ENCODE measurements around the gene MYH11. TPM values are rescaled to one million over a fixed set of nuclear protein-coding genes. Genes with fewer than 3 reads are reported as not detected.

MYH11 gene
- total RNA-seq, 1 donor from 2014 or later = 0.31 TPM

- no peak for DNase-seq (ENCODE audit: low spot score, unreplicated experiment)
- H3K4me3 Mint-ChIP-seq (ENCODE audit: low read depth) = no peak overlapping the region
- no peaks in the 10 kb centered on the region for H3K4me1 Mint-ChIP-seq (ENCODE audit: low read depth)
- no peak overlapping the region for H3K27ac Mint-ChIP-seq
- no peaks in the 10 kb centered on the region for H3K27me3 Mint-ChIP-seq
- no peaks in the 10 kb centered on the region for H3K36me3 Mint-ChIP-seq (ENCODE audit: insufficient read depth)
- TF ChIP-seq, protein P1, sequence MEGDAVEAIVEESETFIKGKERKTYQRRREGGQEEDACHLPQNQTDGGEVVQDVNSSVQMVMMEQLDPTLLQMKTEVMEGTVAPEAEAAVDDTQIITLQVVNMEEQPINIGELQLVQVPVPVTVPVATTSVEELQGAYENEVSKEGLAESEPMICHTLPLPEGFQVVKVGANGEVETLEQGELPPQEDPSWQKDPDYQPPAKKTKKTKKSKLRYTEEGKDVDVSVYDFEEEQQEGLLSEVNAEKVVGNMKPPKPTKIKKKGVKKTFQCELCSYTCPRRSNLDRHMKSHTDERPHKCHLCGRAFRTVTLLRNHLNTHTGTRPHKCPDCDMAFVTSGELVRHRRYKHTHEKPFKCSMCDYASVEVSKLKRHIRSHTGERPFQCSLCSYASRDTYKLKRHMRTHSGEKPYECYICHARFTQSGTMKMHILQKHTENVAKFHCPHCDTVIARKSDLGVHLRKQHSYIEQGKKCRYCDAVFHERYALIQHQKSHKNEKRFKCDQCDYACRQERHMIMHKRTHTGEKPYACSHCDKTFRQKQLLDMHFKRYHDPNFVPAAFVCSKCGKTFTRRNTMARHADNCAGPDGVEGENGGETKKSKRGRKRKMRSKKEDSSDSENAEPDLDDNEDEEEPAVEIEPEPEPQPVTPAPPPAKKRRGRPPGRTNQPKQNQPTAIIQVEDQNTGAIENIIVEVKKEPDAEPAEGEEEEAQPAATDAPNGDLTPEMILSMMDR (IDR thresholded peaks at IDR 0.05; ENCODE audit: unreplicated experiment) = no peak
- no peaks in the 10 kb centered on the region for H3K9me3 Mint-ChIP-seq (ENCODE audit: low read depth)
Measured at GRCh38 chr16:15716694-15717447, 140.0 kb downstream of the MYH11 start.

DNA sequence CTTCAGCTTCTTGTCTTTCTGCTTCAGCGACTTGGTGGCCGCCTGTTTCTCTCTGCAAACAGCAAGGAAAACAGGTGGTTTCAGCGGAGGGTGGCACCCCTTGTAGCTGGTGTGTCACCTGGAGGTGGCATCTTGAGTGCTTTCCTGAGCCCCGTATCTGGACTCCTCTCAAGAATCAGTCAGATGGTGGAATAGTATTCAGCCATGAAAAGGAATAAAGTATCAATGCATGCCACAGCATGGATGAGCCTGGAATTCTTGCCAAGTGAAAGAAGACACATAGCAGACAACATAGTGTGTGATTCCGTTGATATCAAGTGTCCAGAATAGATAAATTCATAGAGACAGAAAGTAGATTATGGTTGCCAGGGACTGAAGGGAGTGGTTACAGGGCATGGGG lies 141.6 kb downstream of the MYH11 start:
- TF ChIP-seq, protein P1 (IDR thresholded peaks at IDR 0.05; ENCODE audit: unreplicated experiment) = no peak
- H3K27ac Mint-ChIP-seq = no peak overlapping the region
- no peaks in the 10 kb centered on the region for H3K4me1 Mint-ChIP-seq (ENCODE audit: low read depth)
- no peaks in the 10 kb centered on the region for H3K9me3 Mint-ChIP-seq (ENCODE audit: low read depth)
- H3K27me3 Mint-ChIP-seq = no peaks in the 10 kb centered on the region
- no peak overlapping the region for H3K4me3 Mint-ChIP-seq (ENCODE audit: low read depth)
- no peak for DNase-seq (ENCODE audit: low spot score, unreplicated experiment)
- no peaks in the 10 kb centered on the region for H3K36me3 Mint-ChIP-seq (ENCODE audit: insufficient read depth)

- DNase-seq (ENCODE audit: low spot score, unreplicated experiment) = no peak
- no peak overlapping the region for H3K4me3 Mint-ChIP-seq (ENCODE audit: low read depth)
- no peaks in the 10 kb centered on the region for H3K27me3 Mint-ChIP-seq
- H3K9me3 Mint-ChIP-seq (ENCODE audit: low read depth) = no peaks in the 10 kb centered on the region
- no peak overlapping the region for H3K27ac Mint-ChIP-seq
- no peaks in the 10 kb centered on the region for H3K4me1 Mint-ChIP-seq (ENCODE audit: low read depth)
- no peaks in the 10 kb centered on the region for H3K36me3 Mint-ChIP-seq (ENCODE audit: insufficient read depth)
- TF ChIP-seq, protein P1 (IDR thresholded peaks at IDR 0.05; ENCODE audit: unreplicated experiment) = no peak
Measured at GRCh38 chr16:15714393-15715172, 142.2 kb downstream of the MYH11 start.

GRCh38 chr16:15708997-15709396 lies 147.8 kb downstream of the MYH11 start:
- Mint-ChIP-seq H3K36me3 (ENCODE audit: insufficient read depth) (no peaks in the 10 kb centered on the region), H3K9me3 (ENCODE audit: low read depth) (no peaks in the 10 kb centered on the region), H3K4me1 (ENCODE audit: low read depth) (no peaks in the 10 kb centered on the region), H3K4me3 (ENCODE audit: low read depth) (no peak overlapping the region), H3K27me3 (no peaks in the 10 kb centered on the region), H3K27ac (no peak overlapping the region)
- TF ChIP-seq, protein P1 (IDR thresholded peaks at IDR 0.05; ENCODE audit: unreplicated experiment) = no peak
- no peak for DNase-seq (ENCODE audit: low spot score, unreplicated experiment)

GRCh38 chr16:15708096-15708495 lies 148.7 kb downstream of the MYH11 start:
- DNase-seq (ENCODE audit: low spot score, unreplicated experiment) = no peak
- Mint-ChIP-seq H3K36me3 (ENCODE audit: insufficient read depth) (no peaks in the 10 kb centered on the region), H3K27me3 (no peaks in the 10 kb centered on the region), H3K4me3 (ENCODE audit: low read depth) (no peak overlapping the region), H3K4me1 (ENCODE audit: low read depth) (no peaks in the 10 kb centered on the region), H3K9me3 (ENCODE audit: low read depth) (no peaks in the 10 kb centered on the region), H3K27ac (no peak overlapping the region)
- TF ChIP-seq, protein P1 (IDR thresholded peaks at IDR 0.05; ENCODE audit: unreplicated experiment) = no peak
